KOPT-K1 (cell line): ENCODE data around the gene SLC12A7.
"Not testable (repeated sequence)": the region's sequence is repeated elsewhere in the genome, so short reads cannot be mapped to it uniquely, and the experiment has no call there.

Source experiments
- H3K27ac ChIP-seq: fragments of 200-600 bp; sonication (generic); 2 replicates; pipeline ENCODE4 v1.5.1; 2016; ENCODE audit warnings: antibody characterized with exemption, mild to moderate bottlenecking, low read depth, low read length; ENCODE audit not compliant: poor library complexity, severe bottlenecking
- H3K36me3 ChIP-seq: fragments of 200-600 bp; sonication (generic); 2 replicates; pipeline ENCODE4 v1.5.1; 2017; ENCODE audit warnings: antibody characterized with exemption, mild to moderate bottlenecking, low read length, moderate library complexity; ENCODE audit not compliant: insufficient read depth
- H3K9me3 ChIP-seq: fragments of 200-600 bp; sonication (generic); 2 replicates; pipeline ENCODE4 v1.5.1; 2017; ENCODE audit warnings: antibody characterized with exemption, low read length, mild to moderate bottlenecking; ENCODE audit not compliant: insufficient read depth, poor library complexity, severe bottlenecking

The SLC12A7 gene

GRCh38 chr5:1090538-1090937 lies 21.3 kb downstream of the SLC12A7 start:
- H3K27ac ChIP-seq, result no peak overlapping the region
- no peaks in the 10 kb centered on the region for H3K9me3 ChIP-seq
- peaks cover 46% of the 10 kb centered on the region for H3K36me3 ChIP-seq

GRCh38 chr5:1089621-1090040 lies 22.2 kb downstream of the SLC12A7 start:
- no peaks in the 10 kb centered on the region for H3K9me3 ChIP-seq
- H3K27ac ChIP-seq, result no peak overlapping the region
- peaks cover 47% of the 10 kb centered on the region; the same call in 1 of the 2 replicates for H3K36me3 ChIP-seq

GRCh38 chr5:1089146-1089545 lies 22.7 kb downstream of the SLC12A7 start:
- H3K9me3 ChIP-seq, result no peaks in the 10 kb centered on the region
- H3K36me3 ChIP-seq, result peaks cover 52% of the 10 kb centered on the region; the same call in 1 of the 2 replicates
- H3K27ac ChIP-seq, result no peak overlapping the region

- no peaks in the 10 kb centered on the region for H3K9me3 ChIP-seq
- peaks cover 53% of the 10 kb centered on the region; the same call in 1 of the 2 replicates for H3K36me3 ChIP-seq
- H3K27ac ChIP-seq, result no peak overlapping the region
Measured at GRCh38 chr5:1088726-1089125, 23.1 kb downstream of the SLC12A7 start.

GRCh38 chr5:1088031-1088430 lies 23.8 kb downstream of the SLC12A7 start:
- Histone ChIP-seq H3K27ac (no peak overlapping the region), H3K9me3 (no peaks in the 10 kb centered on the region), H3K36me3 (peaks cover 59% of the 10 kb centered on the region; the same call in 1 of the 2 replicates)

GRCh38 chr5:1087428-1087827 lies 24.4 kb downstream of the SLC12A7 start:
- peaks cover 54% of the 10 kb centered on the region; the same call in 1 of the 2 replicates for H3K36me3 ChIP-seq
- no peak overlapping the region for H3K27ac ChIP-seq
- H3K9me3 ChIP-seq, result no peaks in the 10 kb centered on the region

- H3K27ac ChIP-seq, result no peak overlapping the region
- H3K9me3 ChIP-seq, result no peaks in the 10 kb centered on the region
- peaks cover 48% of the 10 kb centered on the region; the same call in 1 of the 2 replicates for H3K36me3 ChIP-seq
Measured at GRCh38 chr5:1086871-1087270, 25.0 kb downstream of the SLC12A7 start.

- Histone ChIP-seq H3K9me3 (no peaks in the 10 kb centered on the region), H3K27ac (no peak overlapping the region), H3K36me3 (peaks cover 49% of the 10 kb centered on the region; the same call in 1 of the 2 replicates)
Measured at GRCh38 chr5:1086137-1086536, 25.7 kb downstream of the SLC12A7 start.

GRCh38 chr5:1085391-1085790 lies 26.5 kb downstream of the SLC12A7 start:
- peaks cover 49% of the 10 kb centered on the region; the same call in 1 of the 2 replicates for H3K36me3 ChIP-seq
- no peak overlapping the region for H3K27ac ChIP-seq
- no peaks in the 10 kb centered on the region for H3K9me3 ChIP-seq

GRCh38 chr5:1083823-1084605 lies 27.8 kb downstream of the SLC12A7 start:
- peaks cover 58% of the 10 kb centered on the region for H3K36me3 ChIP-seq
- H3K27ac ChIP-seq, result no peak overlapping the region
- H3K9me3 ChIP-seq, result no peaks in the 10 kb centered on the region

- H3K36me3 ChIP-seq, result peaks cover 57% of the 10 kb centered on the region
- not testable (repeated sequence) for H3K27ac ChIP-seq
Measured at GRCh38 chr5:1083026-1083425, 28.8 kb downstream of the SLC12A7 start.

GRCh38 chr5:1081519-1081918 lies 30.3 kb downstream of the SLC12A7 start:
- H3K9me3 ChIP-seq, result no peaks in the 10 kb centered on the region
- H3K27ac ChIP-seq, result no peak overlapping the region
- H3K36me3 ChIP-seq, result peaks cover 48% of the 10 kb centered on the region

More at GRCh38 chr5:1083026-1083425, 28.8 kb downstream of the SLC12A7 start:
- not testable (repeated sequence) for H3K9me3 ChIP-seq

- Histone ChIP-seq H3K9me3 (no peaks in the 10 kb centered on the region), H3K27ac (no peak overlapping the region), H3K36me3 (peaks cover 43% of the 10 kb centered on the region)
Measured at GRCh38 chr5:1080432-1080831, 31.4 kb downstream of the SLC12A7 start.

- Histone ChIP-seq H3K9me3 (no peaks in the 10 kb centered on the region), H3K36me3 (peaks cover 42% of the 10 kb centered on the region)
Measured at GRCh38 chr5:1079961-1080360, 31.9 kb downstream of the SLC12A7 start.

GRCh38 chr5:1079486-1079885 lies 32.4 kb downstream of the SLC12A7 start:
- Histone ChIP-seq H3K27ac (no peak overlapping the region), H3K9me3 (no peaks in the 10 kb centered on the region), H3K36me3 (peaks cover 40% of the 10 kb centered on the region)

More at GRCh38 chr5:1079961-1080360, 31.9 kb downstream of the SLC12A7 start:
- H3K27ac ChIP-seq, result no peak overlapping the region

- Histone ChIP-seq H3K27ac (no peak overlapping the region), H3K9me3 (no peaks in the 10 kb centered on the region), H3K36me3 (peaks cover 41% of the 10 kb centered on the region)
Measured at GRCh38 chr5:1078851-1079250, 33.0 kb downstream of the SLC12A7 start.
